ENCODE results near the gene KANK3. TPM values are rescaled to one million over a fixed set of nuclear protein-coding genes. Genes with fewer than 3 reads are reported as not detected.
"Not testable (repeated sequence)": the region's sequence is repeated elsewhere in the genome, so short reads cannot be mapped to it uniquely, and the experiment has no call there.

KANK3 gene
- total and polyA plus RNA-seq, 2 of the 8 experiments (the other 6 are each of a cell fraction or from before 2014, with no cell fraction given) = 2.5 to 4.2 TPM

DNA sequence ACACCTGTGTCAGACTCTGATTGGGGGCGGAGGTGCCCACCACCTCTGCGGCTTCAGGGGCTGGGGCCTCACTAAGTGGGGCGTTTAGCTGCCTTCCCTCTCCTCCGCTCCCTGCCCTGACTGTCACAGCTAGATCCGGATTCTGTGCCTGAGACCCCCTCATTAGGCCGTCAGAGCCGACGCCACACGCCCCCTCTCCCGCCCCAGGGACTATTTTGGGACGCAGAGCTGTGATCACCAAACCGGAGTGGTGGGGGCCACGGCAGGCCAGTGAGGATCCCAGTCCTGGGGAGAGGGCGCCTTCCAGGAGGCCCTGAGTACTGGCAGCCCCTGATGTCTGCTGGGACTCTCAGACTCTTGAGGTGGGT, 762 bp downstream of the KANK3 start (continued):
- TF ChIP-seq EZH2 (IDR thresholded peaks at IDR 0.05; ENCODE audit: low read depth, low read length, severe bottlenecking) (no peak), RFX5 (IDR thresholded peaks at IDR 0.05; ENCODE audit: borderline replicate concordance, low read depth, low read length) (no peak), KDM1A (IDR thresholded peaks at IDR 0.05; ENCODE audit: borderline replicate concordance, low read length) (no peak), ZNF274 (IDR thresholded peaks at IDR 0.05; ENCODE audit: borderline replicate concordance, extremely low read depth, low read length) (no peak), EP300 (IDR thresholded peaks at IDR 0.05; ENCODE audit: borderline replicate concordance in 1 of 2, low read depth in 2 of 2, low read length in 2 of 2) (no peak)
- TF ChIP-seq, protein P1, sequence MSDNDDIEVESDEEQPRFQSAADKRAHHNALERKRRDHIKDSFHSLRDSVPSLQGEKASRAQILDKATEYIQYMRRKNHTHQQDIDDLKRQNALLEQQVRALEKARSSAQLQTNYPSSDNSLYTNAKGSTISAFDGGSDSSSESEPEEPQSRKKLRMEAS (IDR thresholded peaks at IDR 0.05) = no peak

- H3K23me2 ChIP-seq (ENCODE audit: low read depth, low read length); H2AK5ac ChIP-seq (ENCODE audit: low read depth, low read length); H2BK20ac ChIP-seq (ENCODE audit: low read length); H3K4me2 ChIP-seq (ENCODE audit: insufficient read depth in 1 of 2, low read depth in 2 of 2, low read length in 2 of 2); H3K27me3 ChIP-seq (replicated peaks in 1 of 4; ENCODE audit: control insufficient read depth in 3 of 4, extremely low read depth in 1 of 4, insufficient read depth in 3 of 4, low read length in 3 of 4); H3K9ac ChIP-seq (replicated peaks in 1 of 4; ENCODE audit: extremely low read depth in 1 of 4, low read depth in 3 of 4, low read length in 3 of 4); FAIRE-seq; H3K23ac ChIP-seq (ENCODE audit: insufficient read length); H3K4me1 ChIP-seq (replicated peaks in 1 of 4; ENCODE audit: control insufficient read depth in 3 of 4, insufficient read depth in 4 of 4, low read length in 3 of 4); H2AFZ ChIP-seq (ENCODE audit: low read length); H2BK5ac ChIP-seq (ENCODE audit: low read depth, low read length); H3K4ac ChIP-seq (replicated peaks; ENCODE audit: insufficient read length, low read depth, low read length); H4K5ac ChIP-seq (ENCODE audit: insufficient read length, low read depth, low read length); H3K4me3 ChIP-seq (ENCODE audit: extremely low read depth in 1 of 4, insufficient read depth in 2 of 4, low read depth in 3 of 4, low read length in 4 of 4); H2BK15ac ChIP-seq (ENCODE audit: low read length); H4K8ac ChIP-seq (ENCODE audit: extremely low read depth, insufficient read depth, low read length); H2BK12ac ChIP-seq (ENCODE audit: low read depth, low read length); H3K14ac ChIP-seq (ENCODE audit: insufficient read length); H3K18ac ChIP-seq (ENCODE audit: extremely low read depth, low read length); H3K56ac ChIP-seq (replicated peaks; ENCODE audit: insufficient read length, low read depth, low read length); H3K36me3 ChIP-seq (ENCODE audit: control insufficient read depth in 2 of 4, insufficient read depth in 4 of 4, low read length in 3 of 4); H3K79me1 ChIP-seq (ENCODE audit: low read depth, low read length); H2BK120ac ChIP-seq (replicated peaks; ENCODE audit: low read depth, low read length); DNase-seq (ENCODE audit: low read depth in 1 of 2, low spot score in 2 of 2); H4K91ac ChIP-seq (replicated peaks; ENCODE audit: insufficient read length, low read length); H3K9me3 ChIP-seq (ENCODE audit: insufficient read depth in 2 of 2, low read depth in 1 of 2, low read length in 1 of 2); H3K27ac ChIP-seq (ENCODE audit: low read depth, low read length); H4K20me1 ChIP-seq (replicated peaks in 1 of 2; ENCODE audit: control insufficient read depth in 1 of 2, insufficient read depth in 2 of 2, low read length in 2 of 2); H3K79me2 ChIP-seq (ENCODE audit: control insufficient read depth in 1 of 2, insufficient read depth in 2 of 2, low read length in 2 of 2): not testable (repeated sequence)
- WGBS, 2 experiments (ENCODE audit: extremely low coverage in 1 of 2, insufficient coverage in 1 of 2, insufficient read length in 1 of 2, insufficient replicate concordance in 2 of 2, low coverage in 1 of 2, low lambda C conversion rate in 2 of 2, missing lambda C conversion rate in 1 of 2) = 93% methylated on average over 4 of the region's 4 CpGs; no CpG with 5 or more reads in 1 of the 2 experiments
- ChIA-PET CTCF (ENCODE audit: partially characterized antibody) (interaction anchor here (0.6 to 8.2 kb wide), 9 partner anchors 11 to 301 kb away, joined by 3 to 68 read pairs (median 4); partner anchors contain the start of gene ANGPTL4), POLR2A (ENCODE audit: partially characterized antibody) (interaction anchor here (0.6 to 27.1 kb wide), 6 partner anchors 10 to 199 kb away, joined by 3 to 583 read pairs (median 4); partner anchors contain the start of genes ANGPTL4, CD320, NDUFA7 and RAB11B)
Observed at GRCh38 chr19:8341504-8341903, 1.6 kb downstream of the KANK3 start.
